Renal cortical epithelial cell (primary cell): ENCODE results near the gene TFAP2D. TPM values are rescaled to one million over a fixed set of nuclear protein-coding genes. Genes with fewer than 3 reads are reported as not detected.

Experiments used
- DNase-seq: peaks from one replicate; pipeline ENCODE4 v3.0.0-alpha.2; 2011; ENCODE audit warnings: low read depth
- total RNA-seq: library from RNA; depleted of rRNA; stranded (reverse); fragments of >200 nt; gene quantifications from 2 replicates; pipeline ENCODE4 v1.2.3, GENCODE V29; 2014

Gene TFAP2D
- total RNA-seq, 1 donor from 2014 or later = not detected

DNA sequence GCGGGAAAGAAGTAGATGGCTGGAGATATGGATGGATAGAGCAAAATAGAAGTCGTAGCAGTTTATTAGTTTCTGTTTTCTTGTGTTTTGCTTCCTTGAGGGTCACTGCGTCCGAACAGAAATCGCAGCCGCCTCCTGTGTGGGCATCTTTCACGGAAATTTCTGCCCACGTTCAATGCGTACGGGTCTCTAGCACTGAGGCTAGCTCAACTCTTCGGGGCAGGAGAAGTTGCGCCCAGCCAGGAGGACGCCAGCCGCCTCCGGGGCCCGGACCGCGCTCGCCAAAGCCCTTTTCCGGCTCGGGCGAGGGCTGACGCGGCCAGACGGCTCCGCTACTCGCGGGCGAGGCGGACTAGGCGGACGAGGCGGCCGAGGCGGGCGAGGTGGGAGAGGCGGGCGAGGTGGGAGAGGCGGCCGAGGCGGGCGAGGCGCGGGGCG lies 106.2 kb downstream of the TFAP2D start:
- DNase-seq = no peak

GRCh38 chr6:50819904-50820868 lies 106.9 kb downstream of the TFAP2D start:
- DNase-seq = no peak

- no peak for DNase-seq
These were observed 107.5 kb downstream of the TFAP2D start for GRCh38 chr6:50820869-50821264.

GRCh38 chr6:50821441-50822077 lies 108.2 kb downstream of the TFAP2D start:
- no peak for DNase-seq

GRCh38 chr6:50822078-50822476 lies 108.8 kb downstream of the TFAP2D start:
- DNase-seq = no peak

Other genes with a start within 250 kb of the TFAP2D start
- gene TFAP2B, start 105.3 kb downstream of the TFAP2D start, total RNA-seq = 0.35 and 8.8 TPM in 2 replicates